Measurements from ENCODE around the gene PRXL2A. TPM values are rescaled to one million over a fixed set of nuclear protein-coding genes. Genes with fewer than 3 reads are reported as not detected.

Gene PRXL2A
- total RNA-seq, 1 donor from 2014 or later, result 29.9 TPM

- FAIRE-seq (no peak), DNase-seq (ENCODE audit: low read depth) (peak; percentile 69)
- H3K36me3 ChIP-seq (ENCODE audit: insufficient read depth, low read length), result peaks cover 2% of the 10 kb centered on the region
- H3K79me2 ChIP-seq (ENCODE audit: insufficient read depth, low read length), result peaks cover 48% of the 10 kb centered on the region
- peaks cover 42% of the 10 kb centered on the region for H4K20me1 ChIP-seq (ENCODE audit: insufficient read depth, low read length)
- TF ChIP-seq EZH2 (IDR thresholded peaks at IDR 0.05; ENCODE audit: insufficient read depth, low read length), result no peak
- TF ChIP-seq CTCF (IDR thresholded peaks at IDR 0.05; ENCODE audit: insufficient read depth, low read depth, low read length), result no peak
- Mint-ChIP-seq H3K36me3 (ENCODE audit: low read depth, unreplicated experiment) (peaks cover 3% of the 10 kb centered on the region), H3K9me3 (ENCODE audit: unreplicated experiment) (no peaks in the 10 kb centered on the region), H3K27me3 (ENCODE audit: low read depth, unreplicated experiment) (no peaks in the 10 kb centered on the region), H3K4me1 (ENCODE audit: low read depth, unreplicated experiment) (peaks cover 28% of the 10 kb centered on the region), H3K27ac (ENCODE audit: unreplicated experiment) (peak within 1 kb of the TSS; percentile 98), H3K4me3 (ENCODE audit: unreplicated experiment) (peak within 1 kb of the TSS; percentile 99)
- H3K27me3 ChIP-seq (ENCODE audit: insufficient read depth, low read length), result no peaks in the 10 kb centered on the region
- no peaks in the 10 kb centered on the region for H3K9me3 ChIP-seq (ENCODE audit: insufficient read depth, low read depth, low read length)
- H3K4me1 ChIP-seq (ENCODE audit: insufficient read depth, low read length), result peaks cover 33% of the 10 kb centered on the region
- H3K9ac ChIP-seq (ENCODE audit: low read length), result peak within 1 kb of the TSS; percentile 94
- peak within 1 kb of the TSS; percentile 98 for H3K4me2 ChIP-seq (ENCODE audit: low read length)
- H3K4me3 ChIP-seq (ENCODE audit: insufficient read depth, low read depth, low read length), result peak within 1 kb of the TSS; percentile 87
- H2AFZ ChIP-seq (ENCODE audit: low read depth, low read length), result peak within 1 kb of the TSS; percentile 91
- peak within 1 kb of the TSS; percentile 86 for H3K27ac ChIP-seq (ENCODE audit: low read depth, low read length)
Measured at GRCh38 chr10:80453842-80454512, 45.6 kb downstream of the PRXL2A start, which contains the start of gene TSPAN14. TSPAN14 (plus strand) TSS chr10:80454310; CDS start chr10:80489234, 34,924 bp downstream.

GRCh38 chr10:80454513-80455460 is 46.4 kb downstream of the PRXL2A start:
- Mint-ChIP-seq H3K36me3 (ENCODE audit: low read depth, unreplicated experiment) (peaks cover 3% of the 10 kb centered on the region), H3K27ac (ENCODE audit: unreplicated experiment) (peak overlapping the region; percentile 98), H3K4me1 (ENCODE audit: low read depth, unreplicated experiment) (peaks cover 36% of the 10 kb centered on the region), H3K9me3 (ENCODE audit: unreplicated experiment) (no peaks in the 10 kb centered on the region), H3K27me3 (ENCODE audit: low read depth, unreplicated experiment) (no peaks in the 10 kb centered on the region), H3K4me3 (ENCODE audit: unreplicated experiment) (peak overlapping the region; percentile 99)
- Histone ChIP-seq H2AFZ (ENCODE audit: low read depth, low read length) (peak overlapping the region; percentile 45), H3K4me2 (ENCODE audit: low read length) (peak overlapping the region; percentile 98), H3K79me2 (ENCODE audit: insufficient read depth, low read length) (peaks cover 56% of the 10 kb centered on the region), H3K36me3 (ENCODE audit: insufficient read depth, low read length) (peaks cover 2% of the 10 kb centered on the region), H3K4me1 (ENCODE audit: insufficient read depth, low read length) (peaks cover 41% of the 10 kb centered on the region), H3K27me3 (ENCODE audit: insufficient read depth, low read length) (no peaks in the 10 kb centered on the region), H3K27ac (ENCODE audit: low read depth, low read length) (peak overlapping the region; percentile 86), H3K4me3 (ENCODE audit: insufficient read depth, low read depth, low read length) (peak overlapping the region; percentile 87), H3K9ac (ENCODE audit: low read length) (peak overlapping the region; percentile 94), H3K9me3 (ENCODE audit: insufficient read depth, low read depth, low read length) (no peaks in the 10 kb centered on the region), H4K20me1 (ENCODE audit: insufficient read depth, low read length) (peaks cover 50% of the 10 kb centered on the region)
- no peak for FAIRE-seq
- no peak for TF ChIP-seq EZH2 (IDR thresholded peaks at IDR 0.05; ENCODE audit: insufficient read depth, low read length)
- no peak for TF ChIP-seq CTCF (IDR thresholded peaks at IDR 0.05; ENCODE audit: insufficient read depth, low read depth, low read length)
- no peak for DNase-seq (ENCODE audit: low read depth)
